HCT116 (cell line): ENCODE data around the gene POLDIP2.

Experiments
- ATF3 ChIP-seq: IDR thresholded peaks from 2 replicates; pipeline ENCODE4 v1.6.1; 2012
- CEBPB ChIP-seq: IDR thresholded peaks from 2 replicates; pipeline ENCODE4 v1.6.1; 2012; ENCODE audit warnings: low read depth
- CTCF ChIP-seq, 3 experiments: fragments of 200-600 bp in 1 of 3; sonication (generic) in 1 of 3; IDR thresholded peaks in 2 of 3; conservative IDR thresholded peaks in 1 of 3; 2 replicates each; pipeline ENCODE4 v1.5.1; 2012 to 2017; ENCODE audit warnings: low read depth in 2 of 3, low read length in 2 of 3, antibody characterized with exemption in 1 of 3, borderline replicate concordance in 1 of 3, control low read depth in 1 of 3, mild to moderate bottlenecking in 1 of 3, mixed read lengths in 1 of 3, mixed run types in 1 of 3, moderate library complexity in 1 of 3; ENCODE audit not compliant: insufficient read depth in 1 of 3
- JUND ChIP-seq: IDR thresholded peaks from 2 replicates; pipeline ENCODE4 v1.6.1; 2012
- MAX ChIP-seq: IDR thresholded peaks from 2 replicates; pipeline ENCODE4 v1.6.1; 2012
- POLR2A ChIP-seq: IDR thresholded peaks from 2 replicates; pipeline ENCODE4 v1.7.0; 2011; ENCODE audit warnings: borderline replicate concordance; ENCODE audit not compliant: insufficient read depth, insufficient read length; ENCODE audit errors: extremely low read depth
- POLR2AphosphoS5 ChIP-seq: IDR thresholded peaks from 2 replicates; pipeline ENCODE4 v1.6.1; 2011; ENCODE audit warnings: mild to moderate bottlenecking, low read depth, low read length, moderate library complexity
- RAD21 ChIP-seq: IDR thresholded peaks from 2 replicates; pipeline ENCODE4 v1.6.1; 2012; ENCODE audit warnings: low read depth, mild to moderate bottlenecking
- REST ChIP-seq: IDR thresholded peaks from 2 replicates; pipeline ENCODE4 v1.6.1; 2012; ENCODE audit warnings: low read depth
- ZFX ChIP-seq: fragments of 450-650 bp; IDR thresholded peaks from 2 replicates; pipeline ENCODE4 v1.6.1; 2017
- ZNF274 ChIP-seq: fragments of 200-500 bp; sonication (Bioruptor generic); IDR thresholded peaks from 2 replicates; pipeline ENCODE4 v1.6.1; 2014; ENCODE audit warnings: mild to moderate bottlenecking, low read depth, low read length, inconsistent platforms

GRCh38 chr17:28346746-28347246 lies 10.5 kb downstream of the POLDIP2 start:
- TF ChIP-seq CTCF (IDR thresholded peaks at IDR 0.05 in 2 of 3, conservative IDR thresholded peaks at IDR 0.05 in 1 of 3; ENCODE audit: borderline replicate concordance in 1 of 3, insufficient read depth in 1 of 3, low read depth in 2 of 3, low read length in 2 of 3) (peak; percentile 11 to 38 (median 33); a peak in 3 of 6 replicates), CEBPB (no peak), ATF3 (no peak), POLR2AphosphoS5 (no peak), RAD21 (peak; percentile 43; the same call in 1 of the 2 replicates), REST (no peak), POLR2A (no peak), ZFX (no peak), MAX (no peak), JUND (no peak), ZNF274 (no peak)
